MCF 10A (cell line): Measurements from ENCODE around the gene SF3A2. TPM values are rescaled to one million over a fixed set of nuclear protein-coding genes. Genes with fewer than 3 reads are reported as not detected.

Experiments
- BruUV-seq: library from RNA; stranded (reverse); fragments of 400-500 nt; replicated peaks from 2 replicates; lab custom pipeline; 2021; lab: Mats Ljungman, UMichigan
- CTCF ChIA-PET: fragments of 300-600 bp; sonication (Branson Sonifier 250); formaldehyde crosslinking; extraction: SDS; loops from one replicate; lab custom pipeline; 2021; ENCODE audit warnings: antibody characterized with exemption, inconsistent platforms; lab: Yijun Ruan, JAX
- POLR2A ChIA-PET: fragments of 300-600, 350-650 bp; sonication (Branson Sonifier 250); formaldehyde crosslinking; extraction: SDS; loops from one replicate; lab custom pipeline; 2020; ENCODE audit warnings: antibody characterized with exemption, inconsistent platforms; lab: Yijun Ruan, JAX
- DNase-seq: peaks from one replicate; pipeline ENCODE4 v3.0.0-alpha.2; 2018; ENCODE audit not compliant: unreplicated experiment
- H3K27ac Mint-ChIP-seq: one replicate; pipeline ENCODE4 v1.8.0; 2022; ENCODE audit warnings: mild to moderate bottlenecking, low read depth, mixed read lengths; ENCODE audit not compliant: unreplicated experiment
- H3K27me3 Mint-ChIP-seq: one replicate; pipeline ENCODE4 v1.8.0; 2022; ENCODE audit warnings: mixed read lengths; ENCODE audit not compliant: insufficient read depth, unreplicated experiment
- H3K36me3 Mint-ChIP-seq: one replicate; pipeline ENCODE4 v1.8.0; 2022; ENCODE audit warnings: mild to moderate bottlenecking, moderate library complexity, mixed read lengths; ENCODE audit not compliant: insufficient read depth, unreplicated experiment
- H3K4me1 Mint-ChIP-seq: one replicate; pipeline ENCODE4 v1.8.0; 2022; ENCODE audit warnings: mixed read lengths; ENCODE audit not compliant: insufficient read depth, unreplicated experiment
- H3K4me3 Mint-ChIP-seq: one replicate; pipeline ENCODE4 v1.8.0; 2022; ENCODE audit warnings: mild to moderate bottlenecking, moderate library complexity, mixed read lengths; ENCODE audit not compliant: unreplicated experiment
- H3K9me3 Mint-ChIP-seq: one replicate; pipeline ENCODE4 v1.8.0; 2022; ENCODE audit warnings: mixed read lengths; ENCODE audit not compliant: unreplicated experiment
- CTCF ChIP-seq: fragments of 200-600 bp; IDR thresholded peaks from one replicate; pipeline ENCODE4 v1.8.0; 2022; ENCODE audit warnings: antibody characterized with exemption, mild to moderate bottlenecking; ENCODE audit not compliant: unreplicated experiment
- intact Hi-C: fragments of 100-400 bp; cut with micrococcal nuclease; formaldehyde crosslinking; loops from 2 replicates; pipeline ENCODE4 v1.14.1; 2022
- total RNA-seq: library from RNA; stranded (reverse); gene quantifications from 2 replicates; pipeline ENCODE4 v1.2.3, GENCODE V29; 2022

Gene SF3A2
- total RNA-seq, 1 experiment from 2014 or later: 101 TPM

DNA sequence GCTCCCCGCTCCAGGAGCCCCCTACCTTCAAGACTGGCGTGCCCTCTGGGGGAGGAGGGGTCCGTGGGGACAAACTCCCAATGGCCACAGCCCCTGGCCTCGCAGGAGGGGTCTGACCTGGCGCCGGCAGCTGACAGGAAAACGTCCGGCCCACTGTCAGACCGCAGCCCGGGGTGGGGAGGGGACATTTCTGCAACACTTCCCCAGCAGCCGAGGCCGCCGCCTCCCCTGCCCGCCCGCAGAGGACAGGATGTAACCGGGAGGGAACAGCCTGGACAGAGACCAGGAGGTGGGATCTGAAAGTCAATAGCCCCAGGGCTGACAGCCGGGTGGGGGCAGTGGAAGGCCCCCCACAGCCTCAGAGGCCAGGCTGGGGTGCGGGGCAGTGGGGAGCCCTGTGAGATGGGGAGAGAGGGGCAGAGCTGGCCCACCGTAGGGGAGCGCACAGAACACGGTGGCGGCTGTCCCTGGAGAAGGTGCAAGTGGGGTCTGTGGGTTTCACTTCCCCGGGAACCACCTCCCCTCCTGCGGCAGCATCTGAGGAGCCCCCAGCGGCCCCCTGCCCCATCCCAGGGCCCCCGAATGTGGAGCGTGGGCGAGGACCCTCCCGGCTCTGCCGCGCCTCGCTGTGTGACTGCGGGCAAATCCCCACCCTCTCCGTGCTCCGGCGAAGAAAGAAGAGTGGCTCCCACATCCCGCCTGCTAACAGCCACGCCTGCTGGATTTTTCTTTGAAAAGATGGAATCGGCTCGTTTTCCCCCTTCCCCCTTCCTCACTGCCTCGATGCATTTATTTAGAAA lies 45.6 kb downstream of the SF3A2 start, which contains the start of gene PEAK3:
PEAK3 (minus strand) TSS at position 114 of the 800 bp plus-strand sequence. CDS start 1,244 bp downstream, outside the sequence.
- ChIA-PET POLR2A (no interaction called here), CTCF (interaction anchor here (0.6 to 0.8 kb wide), 2 partner anchors 110 to 167 kb away, joined by 3 to 4 read pairs; no protein-coding TSS in a partner anchor)
- no peak for DNase-seq
- Mint-ChIP-seq H3K9me3 (no peaks in the 10 kb centered on the region), H3K4me3 (no peak within 1 kb of the TSS), H3K4me1 (no peaks in the 10 kb centered on the region), H3K27ac (no peak within 1 kb of the TSS), H3K27me3 (no peaks in the 10 kb centered on the region), H3K36me3 (peaks cover 12% of the 10 kb centered on the region)
- BruUV-seq: no TSS peak
- intact Hi-C loops: no loop called here
- TF ChIP-seq CTCF: no peak

GRCh38 chr19:2282862-2283237 lies 46.2 kb downstream of the SF3A2 start:
- H3K27me3 Mint-ChIP-seq: peaks cover under 1% of the 10 kb centered on the region
- POLR2A ChIA-PET: no interaction called here

DNA sequence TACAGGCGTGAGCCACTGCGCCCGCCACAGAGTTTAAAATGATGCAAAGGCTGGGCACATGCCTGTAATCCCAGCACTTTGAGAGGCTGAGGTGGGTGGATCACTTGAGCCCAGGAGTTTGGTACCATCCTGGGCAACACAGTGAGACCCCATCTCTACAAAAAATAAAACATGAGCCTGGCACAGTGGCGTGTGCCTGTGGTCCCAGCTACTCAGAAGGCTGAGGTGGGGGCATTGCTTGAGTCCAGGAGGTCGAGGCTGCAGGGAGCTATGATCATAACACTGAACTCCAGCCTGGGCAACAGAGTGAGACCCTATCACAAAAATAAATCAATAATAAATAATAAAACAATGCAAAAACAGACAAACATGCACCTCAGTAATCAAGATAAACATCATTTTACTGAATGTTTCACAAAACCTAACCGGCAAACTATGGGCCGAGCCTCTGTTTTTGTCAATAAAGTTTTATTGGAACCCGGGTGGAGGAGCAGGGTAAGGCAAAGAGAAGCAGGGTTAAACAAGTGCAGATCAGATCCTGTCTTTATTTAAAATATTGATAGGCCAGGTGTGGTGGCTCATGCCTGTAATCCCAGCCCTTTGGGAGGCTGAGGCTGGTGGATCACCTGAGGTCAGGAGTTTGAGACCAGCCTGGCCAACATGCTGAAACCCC lies 47.3 kb downstream of the SF3A2 start:
- POLR2A ChIA-PET: no interaction called here
- H3K27ac Mint-ChIP-seq: no peak overlapping the region
- CTCF ChIA-PET: interaction anchor here (0.9 to 1.1 kb wide), 2 partner anchors 9 to 330 kb away, joined by 3 read pairs; no protein-coding TSS in a partner anchor
- DNase-seq: no peak
- no peaks in the 10 kb centered on the region for H3K4me1 Mint-ChIP-seq
- no peak overlapping the region for H3K4me3 Mint-ChIP-seq
- TF ChIP-seq CTCF: no peak
- BruUV-seq: no TSS peak
- intact Hi-C loops: no loop called here
- H3K36me3 Mint-ChIP-seq: no peaks in the 10 kb centered on the region
- no peaks in the 10 kb centered on the region for H3K9me3 Mint-ChIP-seq
- H3K27me3 Mint-ChIP-seq: peaks cover 12% of the 10 kb centered on the region

More at GRCh38 chr19:2282862-2283237, 46.2 kb downstream of the SF3A2 start:
- intact Hi-C loops: no loop called here
- H3K9me3 Mint-ChIP-seq: no peaks in the 10 kb centered on the region
- no peak overlapping the region for H3K27ac Mint-ChIP-seq
- no TSS peak for BruUV-seq
- peaks cover 6% of the 10 kb centered on the region for H3K36me3 Mint-ChIP-seq
- DNase-seq: no peak
- no peaks in the 10 kb centered on the region for H3K4me1 Mint-ChIP-seq
- TF ChIP-seq CTCF: no peak
- no peak overlapping the region for H3K4me3 Mint-ChIP-seq
- CTCF ChIA-PET: interaction anchor here (0.6 to 0.9 kb wide), 3 partner anchors 8 to 167 kb away, joined by 3 to 4 read pairs (median 3); no protein-coding TSS in a partner anchor
